GM18519 (cell line): Measurements from ENCODE around the gene FRMD1.

ENCODE experiments used
- ATAC-seq: cut with Tn5 transposase; IDR thresholded peaks from one replicate; pipeline ENCODE4 v1.9.1; 2021; ENCODE audit warnings: mild to moderate bottlenecking, moderate library complexity; ENCODE audit not compliant: unreplicated experiment, low FRiP score

Gene FRMD1

GRCh38 chr6:168096271-168096764 is 17.3 kb upstream of the FRMD1 start:
- ATAC-seq, result no peak

GRCh38 chr6:168095716-168096250 is 16.8 kb upstream of the FRMD1 start:
- ATAC-seq, result no peak

GRCh38 chr6:168095171-168095691 is 16.2 kb upstream of the FRMD1 start:
- ATAC-seq, result no peak

- no peak for ATAC-seq
Observed at GRCh38 chr6:168093634-168094033, 14.6 kb upstream of the FRMD1 start.

- no peak for ATAC-seq
Observed at GRCh38 chr6:168093071-168093505, 14.1 kb upstream of the FRMD1 start.

- no peak for ATAC-seq
Observed at GRCh38 chr6:168092541-168092940, 13.5 kb upstream of the FRMD1 start.

- ATAC-seq, result no peak
Observed at GRCh38 chr6:168091381-168092264, 12.6 kb upstream of the FRMD1 start.

- ATAC-seq, result no peak
Observed at GRCh38 chr6:168090706-168091105, 11.7 kb upstream of the FRMD1 start.

GRCh38 chr6:168090064-168090690 is 11.2 kb upstream of the FRMD1 start:
- ATAC-seq, result no peak

- ATAC-seq, result no peak
Observed at GRCh38 chr6:168089186-168090063, 10.4 kb upstream of the FRMD1 start.

GRCh38 chr6:168088161-168089053 is 9.4 kb upstream of the FRMD1 start:
- no peak for ATAC-seq

GRCh38 chr6:168087436-168088160 is 8.6 kb upstream of the FRMD1 start:
- no peak for ATAC-seq

- no peak for ATAC-seq
Observed at GRCh38 chr6:168086616-168087015, 7.6 kb upstream of the FRMD1 start.

- no peak for ATAC-seq
Observed at GRCh38 chr6:168086066-168086465, 7.1 kb upstream of the FRMD1 start.

GRCh38 chr6:168084465-168085160 is 5.6 kb upstream of the FRMD1 start:
- ATAC-seq, result no peak

GRCh38 chr6:168083514-168083885 is 4.5 kb upstream of the FRMD1 start:
- no peak for ATAC-seq

- no peak for ATAC-seq
Observed at GRCh38 chr6:168082860-168083513, 4.0 kb upstream of the FRMD1 start.
